Natural killer cell treated with Interleukin-12 subunit alpha and Interleukin-12 subunit beta and Interleukin-15 and Interleukin-18, amount 100 ng/mL, for 72 hours (primary cell): ENCODE measurements around the gene FBXL20. TPM values are rescaled to one million over a fixed set of nuclear protein-coding genes. Genes with fewer than 3 reads are reported as not detected.
"Not testable (repeated sequence)": the region's sequence is repeated elsewhere in the genome, so short reads cannot be mapped to it uniquely, and the experiment has no call there.

ENCODE experiments used
- ATAC-seq, 2 donors: fragments of 150-1000 bp; cut with Tn5 transposase in 1 of 2; sonication (Bioruptor Pico), chemical (Tn5 transposase) in 1 of 2; 2 replicates each; pipeline ENCODE4 v1.10.0; 2021
- DNase-seq: peaks from one replicate; pipeline ENCODE4 v3.0.0; 2022; ENCODE audit warnings: low spot score
- H3K27ac Mint-ChIP-seq, 2 donors: 1 replicate in 1 of 2; 2 replicates in 1 of 2; pipeline ENCODE4 v1.8.0; 2022; ENCODE audit warnings: mixed read lengths in 2 of 2, mild to moderate bottlenecking in 1 of 2, moderate library complexity in 1 of 2
- H3K27me3 Mint-ChIP-seq, 2 donors: 1 replicate in 1 of 2; 2 replicates in 1 of 2; pipeline ENCODE4 v1.8.0; 2022; ENCODE audit warnings: mixed read lengths in 2 of 2
- H3K36me3 Mint-ChIP-seq: one replicate; pipeline ENCODE4 v1.8.0; 2022; ENCODE audit warnings: mixed read lengths
- H3K4me1 Mint-ChIP-seq, 2 donors: 1 replicate in 1 of 2; 2 replicates in 1 of 2; pipeline ENCODE4 v1.8.0; 2022; ENCODE audit warnings: low read depth in 2 of 2, mixed read lengths in 2 of 2, mild to moderate bottlenecking in 1 of 2
- H3K4me3 Mint-ChIP-seq: one replicate; pipeline ENCODE4 v1.8.0; 2022; ENCODE audit warnings: mixed read lengths
- H3K9me3 Mint-ChIP-seq: 2 replicates; pipeline ENCODE4 v1.8.0; 2022; ENCODE audit warnings: mixed read lengths
- total RNA-seq, 2 donors: library from RNA; stranded (reverse); gene quantifications; one replicate each; pipeline ENCODE4 v1.2.3, GENCODE V29; 2022

The FBXL20 gene
- total RNA-seq, 2 donors from 2014 or later = 14.4 to 18.3 TPM

DNA sequence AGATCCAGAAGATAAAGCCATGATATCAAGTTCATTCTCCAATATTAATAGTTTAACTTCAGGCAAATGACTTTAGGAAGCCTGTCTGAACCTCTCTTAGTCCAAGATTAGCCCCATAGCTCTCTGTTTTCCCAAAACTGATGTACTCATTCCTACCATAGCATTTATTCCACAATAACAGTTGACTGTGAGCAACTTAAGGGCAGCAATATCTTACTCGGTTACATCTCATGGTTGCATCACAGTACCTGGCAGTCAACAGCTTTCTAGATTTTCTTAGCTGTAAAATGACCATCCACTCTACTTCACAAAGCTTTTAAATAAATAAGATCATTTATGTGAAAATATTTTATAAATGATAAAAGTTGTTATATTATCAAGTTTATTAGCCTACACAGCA, 117.5 kb downstream of the FBXL20 start:
- H3K27me3 Mint-ChIP-seq = no peaks in the 10 kb centered on the region
- ATAC-seq (no peak), DNase-seq (no peak)
- no peaks in the 10 kb centered on the region for H3K9me3 Mint-ChIP-seq
- H3K27ac Mint-ChIP-seq = no peak overlapping the region
- no peaks in the 10 kb centered on the region for H3K4me1 Mint-ChIP-seq
- no peaks in the 10 kb centered on the region for H3K36me3 Mint-ChIP-seq
- no peak overlapping the region for H3K4me3 Mint-ChIP-seq

DNA sequence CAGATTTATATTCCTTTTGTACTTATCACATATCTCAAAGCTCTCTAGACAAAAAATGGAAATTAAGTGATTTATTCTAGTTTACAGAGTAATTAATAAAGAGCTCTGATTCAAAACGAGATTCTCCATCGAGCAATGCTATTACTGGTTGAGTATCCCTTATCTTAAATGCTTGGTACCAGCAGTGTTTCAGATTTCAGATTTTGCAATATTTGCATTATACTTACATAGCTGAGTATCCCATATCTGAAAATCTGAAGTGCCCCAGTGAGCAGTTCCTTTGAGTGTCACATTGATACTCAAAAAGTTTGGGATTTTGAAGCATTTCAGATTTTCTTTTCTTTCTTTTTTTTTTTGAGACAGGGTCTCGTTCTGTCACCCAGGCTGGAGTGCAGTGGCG, 118.3 kb downstream of the FBXL20 start:
- Mint-ChIP-seq H3K4me1 (no peaks in the 10 kb centered on the region), H3K4me3 (no peak overlapping the region), H3K9me3 (no peaks in the 10 kb centered on the region), H3K27ac (no peak overlapping the region), H3K36me3 (no peaks in the 10 kb centered on the region), H3K27me3 (no peaks in the 10 kb centered on the region)
- DNase-seq = no peak
- no peak for ATAC-seq

DNA sequence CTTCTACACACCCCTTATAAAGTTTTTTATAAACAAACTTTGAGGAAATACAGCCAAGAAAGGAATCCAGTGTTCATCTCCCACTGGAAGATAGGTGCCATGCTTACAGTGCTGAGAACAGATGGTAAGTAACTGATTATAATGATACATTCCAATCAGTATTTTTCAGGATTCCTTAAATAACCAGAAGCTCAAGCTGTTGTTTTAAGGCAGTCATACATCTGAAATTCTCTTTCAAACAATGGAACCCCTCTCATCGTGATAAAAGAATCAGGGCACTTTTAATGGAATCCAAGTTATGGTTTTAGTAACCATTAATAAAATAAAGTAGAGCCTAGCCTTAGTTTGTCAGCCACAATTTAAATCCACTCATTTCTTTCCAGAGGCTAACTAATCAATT, 119.6 kb downstream of the FBXL20 start:
- Mint-ChIP-seq H3K27ac (no peak overlapping the region), H3K4me1 (no peaks in the 10 kb centered on the region), H3K36me3 (no peaks in the 10 kb centered on the region), H3K9me3 (no peaks in the 10 kb centered on the region), H3K4me3 (no peak overlapping the region), H3K27me3 (no peaks in the 10 kb centered on the region)
- DNase-seq = no peak
- no peak for ATAC-seq

DNA sequence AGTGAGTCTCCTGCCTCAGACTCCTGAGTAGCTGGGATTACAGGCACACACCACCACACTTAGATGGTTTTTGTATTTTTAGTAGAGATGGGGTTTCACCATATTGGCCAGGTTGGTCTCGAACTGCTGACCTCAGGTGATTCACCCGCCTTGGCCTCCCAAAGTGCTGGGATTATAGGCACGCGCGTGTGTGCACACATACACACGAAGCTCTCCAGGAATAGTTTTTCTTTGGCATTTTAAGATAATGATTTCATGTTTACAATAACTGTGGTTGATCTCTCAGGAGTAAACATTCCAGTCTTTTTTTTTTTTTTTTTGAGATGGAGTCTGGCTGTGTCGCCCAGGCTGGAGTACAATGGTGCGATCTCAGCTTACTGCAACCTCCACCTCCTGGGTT, 123.2 kb downstream of the FBXL20 start:
- not testable (repeated sequence) for H3K36me3 Mint-ChIP-seq, H3K4me3 Mint-ChIP-seq, H3K4me1 Mint-ChIP-seq, ATAC-seq, H3K27ac Mint-ChIP-seq, DNase-seq, H3K27me3 Mint-ChIP-seq, H3K9me3 Mint-ChIP-seq

DNA sequence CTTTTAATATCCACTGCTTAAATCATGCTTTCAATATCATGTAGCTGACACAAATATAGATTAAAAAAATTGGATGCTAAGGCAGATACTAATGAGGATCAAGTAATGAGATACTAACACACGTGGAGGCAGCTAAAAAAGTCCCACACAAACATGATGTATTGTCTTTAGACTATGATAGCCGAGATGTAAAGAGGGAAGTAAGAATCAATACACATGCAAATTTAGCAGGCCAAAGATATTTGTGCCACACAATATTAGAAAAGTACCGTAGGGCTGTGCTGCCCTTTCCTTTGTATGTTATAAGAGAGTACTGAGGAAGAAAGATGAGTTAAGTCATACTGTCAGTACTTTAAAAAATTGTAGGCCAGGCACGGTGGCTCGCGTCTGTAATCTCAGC, 124.3 kb downstream of the FBXL20 start:
- H3K27me3 Mint-ChIP-seq = no peaks in the 10 kb centered on the region
- no peaks in the 10 kb centered on the region for H3K4me1 Mint-ChIP-seq
- DNase-seq (no peak), ATAC-seq (no peak)
- no peaks in the 10 kb centered on the region for H3K9me3 Mint-ChIP-seq
- no peak overlapping the region for H3K4me3 Mint-ChIP-seq
- no peak overlapping the region for H3K27ac Mint-ChIP-seq
- H3K36me3 Mint-ChIP-seq = no peaks in the 10 kb centered on the region

DNA sequence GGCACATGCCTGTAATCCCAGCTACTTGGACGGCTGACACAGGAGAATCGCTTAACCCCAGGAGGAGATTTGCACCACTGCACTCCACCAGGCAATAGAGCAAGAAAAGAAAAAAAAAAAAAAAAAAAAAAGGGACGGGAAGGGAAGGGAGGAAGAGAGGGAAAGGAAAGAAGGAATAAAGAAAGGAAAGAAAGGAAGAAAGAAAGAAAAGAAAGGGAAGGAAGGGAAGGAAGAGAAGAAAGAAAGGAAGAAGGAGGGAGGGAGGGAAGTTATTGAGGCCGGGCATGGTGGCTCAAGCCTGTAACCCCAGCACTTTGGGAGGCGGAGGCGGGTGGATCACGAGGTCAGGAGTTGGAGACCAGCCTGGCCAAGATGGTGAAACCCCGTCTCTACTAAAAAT, 125.3 kb downstream of the FBXL20 start:
- Mint-ChIP-seq H3K4me3 (no peak overlapping the region), H3K27ac (no peak overlapping the region), H3K4me1 (no peaks in the 10 kb centered on the region), H3K9me3 (no peaks in the 10 kb centered on the region), H3K27me3 (no peaks in the 10 kb centered on the region), H3K36me3 (no peaks in the 10 kb centered on the region)
- no peak for ATAC-seq
- DNase-seq = no peak

DNA sequence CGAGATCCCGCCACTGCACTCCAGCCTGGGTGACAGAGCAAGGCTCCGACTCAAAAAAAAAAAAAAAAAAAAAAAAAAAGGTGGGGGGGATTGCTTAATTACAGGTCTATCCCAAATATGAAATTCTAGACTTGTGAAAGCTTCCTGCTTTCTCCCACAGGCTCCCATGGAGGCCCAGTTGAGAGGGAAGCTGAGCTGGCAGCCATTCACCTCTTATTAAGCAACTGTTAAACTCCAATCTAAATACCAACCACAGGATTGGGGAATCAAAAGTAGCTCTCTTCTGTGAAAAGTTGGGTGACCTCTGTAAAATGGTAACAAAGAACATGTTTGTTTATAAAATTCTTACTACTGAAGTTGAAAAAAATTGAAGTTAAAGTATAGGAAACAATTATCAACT, 129.9 kb downstream of the FBXL20 start:
- no peaks in the 10 kb centered on the region for H3K9me3 Mint-ChIP-seq
- H3K27ac Mint-ChIP-seq = no peak overlapping the region
- H3K4me3 Mint-ChIP-seq = no peak overlapping the region
- H3K36me3 Mint-ChIP-seq = no peaks in the 10 kb centered on the region
- H3K4me1 Mint-ChIP-seq = no peaks in the 10 kb centered on the region
- H3K27me3 Mint-ChIP-seq = no peaks in the 10 kb centered on the region
- no peak for DNase-seq
- no peak for ATAC-seq

DNA sequence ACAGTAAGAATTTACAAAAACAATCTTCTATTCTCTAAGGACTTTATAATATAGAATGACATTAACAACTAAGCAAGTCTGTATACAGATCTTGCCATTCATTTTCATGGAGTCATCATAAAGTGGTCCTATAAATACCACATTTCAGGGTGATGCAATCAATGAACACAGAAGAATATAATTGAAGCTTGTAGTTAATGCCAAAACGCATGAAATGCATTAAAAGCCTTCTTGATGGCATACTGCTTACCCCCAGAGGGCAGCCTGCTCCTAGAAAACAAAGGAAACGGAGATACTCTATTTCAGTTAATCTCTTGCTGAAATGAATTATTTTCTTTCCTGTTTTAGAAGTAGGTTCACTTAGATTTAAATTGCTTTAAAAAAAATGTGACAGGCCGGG, 130.5 kb downstream of the FBXL20 start:
- H3K27me3 Mint-ChIP-seq = no peaks in the 10 kb centered on the region
- no peaks in the 10 kb centered on the region for H3K9me3 Mint-ChIP-seq
- H3K4me1 Mint-ChIP-seq = no peaks in the 10 kb centered on the region
- DNase-seq (no peak), ATAC-seq (no peak)
- no peak overlapping the region for H3K4me3 Mint-ChIP-seq
- no peak overlapping the region for H3K27ac Mint-ChIP-seq
- no peaks in the 10 kb centered on the region for H3K36me3 Mint-ChIP-seq

DNA sequence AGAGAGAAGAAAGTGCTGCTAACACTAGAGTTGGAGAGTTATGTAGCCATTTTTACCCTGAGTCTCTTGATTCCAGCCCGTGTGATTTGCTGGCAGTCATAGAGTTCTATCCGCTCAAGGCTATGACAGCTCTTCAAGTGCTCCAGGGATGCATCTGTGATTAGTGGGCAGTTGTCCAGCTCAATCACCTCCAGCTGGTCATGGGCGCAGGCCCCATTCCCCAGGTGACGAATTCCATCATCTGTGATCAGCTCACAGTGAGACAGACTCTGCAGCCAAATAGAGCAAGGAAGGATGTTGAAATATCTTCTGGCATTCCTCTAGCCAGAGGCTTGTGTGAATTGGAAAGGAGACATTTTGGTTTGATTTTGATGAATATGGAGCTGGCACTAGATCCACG, 137.3 kb downstream of the FBXL20 start:
- H3K36me3 Mint-ChIP-seq = no peaks in the 10 kb centered on the region

DNA sequence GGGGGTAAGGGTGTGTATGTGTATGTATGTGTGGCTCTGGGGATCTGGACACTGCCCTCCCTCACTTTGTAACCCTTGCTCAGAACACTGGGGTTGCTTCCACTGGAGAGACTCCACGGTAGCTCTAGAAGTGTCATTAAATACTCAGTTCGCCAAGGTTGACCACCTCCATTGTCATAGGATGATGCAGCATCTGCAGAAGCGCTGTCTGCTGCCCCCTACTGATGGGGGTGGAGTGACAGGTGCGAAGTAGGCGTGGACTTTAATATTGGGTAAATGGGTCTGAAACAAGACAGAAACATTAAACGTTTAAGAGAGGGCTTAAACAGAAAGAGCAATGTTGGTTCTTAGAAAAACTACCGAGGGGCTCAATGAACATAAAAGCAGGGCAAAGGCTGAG, 140.1 kb downstream of the FBXL20 start:
- DNase-seq (no peak), ATAC-seq (no peak)
- peaks cover 6% of the 10 kb centered on the region for H3K36me3 Mint-ChIP-seq
- no peaks in the 10 kb centered on the region for H3K27me3 Mint-ChIP-seq
- no peaks in the 10 kb centered on the region for H3K9me3 Mint-ChIP-seq
- H3K27ac Mint-ChIP-seq = no peak overlapping the region
- no peaks in the 10 kb centered on the region for H3K4me1 Mint-ChIP-seq
- no peak overlapping the region for H3K4me3 Mint-ChIP-seq

More for the DNA sequence above, 137.3 kb downstream of the FBXL20 start:
- no peaks in the 10 kb centered on the region for H3K4me1 Mint-ChIP-seq
- no peaks in the 10 kb centered on the region for H3K9me3 Mint-ChIP-seq
- no peaks in the 10 kb centered on the region for H3K27me3 Mint-ChIP-seq
- ATAC-seq (no peak), DNase-seq (no peak)
- H3K4me3 Mint-ChIP-seq = no peak overlapping the region
- H3K27ac Mint-ChIP-seq = no peak overlapping the region

DNA sequence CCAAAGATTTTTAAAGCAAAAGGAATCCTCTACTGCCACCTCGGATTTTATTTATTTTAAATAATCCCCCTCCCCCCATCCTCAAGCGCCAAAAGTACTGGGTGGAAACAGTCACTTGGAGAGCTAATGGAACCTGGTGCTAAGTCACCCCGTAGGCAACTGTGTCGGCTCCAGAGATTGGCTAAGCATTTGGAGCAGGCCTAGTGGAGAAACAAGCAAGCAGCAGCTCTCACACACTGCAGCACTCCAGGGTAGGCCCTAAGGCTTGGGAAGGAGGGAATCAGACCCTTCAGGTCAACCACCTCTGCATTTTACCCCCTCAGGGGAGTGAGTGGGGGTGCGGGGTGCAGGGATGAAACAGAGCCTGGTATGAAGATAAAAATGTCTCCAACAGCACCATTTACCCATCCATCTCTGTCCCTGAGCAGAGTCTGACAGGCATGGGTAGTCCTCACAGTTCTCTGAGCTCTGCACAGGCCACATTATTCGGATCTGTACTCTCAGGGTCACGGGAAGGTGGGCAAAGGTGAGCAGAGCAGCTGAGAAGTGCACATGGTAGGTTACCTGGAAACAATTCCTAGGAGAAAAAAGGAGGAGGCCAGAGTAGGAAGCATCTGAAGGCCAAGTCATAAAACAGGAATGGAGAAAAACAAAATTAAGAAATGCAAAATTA, 148.5 kb downstream of the FBXL20 start:
- Mint-ChIP-seq H3K27me3 (no peaks in the 10 kb centered on the region), H3K36me3 (peaks cover 6% of the 10 kb centered on the region), H3K4me1 (no peaks in the 10 kb centered on the region), H3K4me3 (no peak overlapping the region), H3K27ac (no peak overlapping the region), H3K9me3 (no peaks in the 10 kb centered on the region)
- ATAC-seq (no peak), DNase-seq (no peak)

DNA sequence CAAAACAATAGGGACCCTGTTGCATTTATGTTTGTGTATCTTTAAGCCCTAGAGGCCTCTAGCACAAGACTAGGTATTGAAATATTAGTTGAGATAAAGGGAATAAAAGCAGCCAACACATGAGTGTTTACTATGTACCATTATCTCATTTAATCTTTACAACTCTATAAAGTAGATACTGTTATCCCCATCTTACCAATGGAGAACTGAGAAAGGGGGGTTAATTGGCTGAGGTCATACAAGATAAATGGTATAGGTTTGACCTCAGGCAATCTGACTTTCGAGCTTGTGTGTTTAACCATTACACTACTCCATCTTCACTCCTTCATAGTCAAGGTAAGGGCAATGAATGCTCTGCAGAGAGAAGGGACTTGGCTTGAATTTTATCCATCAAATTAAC, 149.4 kb downstream of the FBXL20 start:
- H3K27me3 Mint-ChIP-seq = no peaks in the 10 kb centered on the region
- H3K27ac Mint-ChIP-seq = no peak overlapping the region
- no peak overlapping the region for H3K4me3 Mint-ChIP-seq
- ATAC-seq = no peak
- no peaks in the 10 kb centered on the region for H3K4me1 Mint-ChIP-seq
- H3K9me3 Mint-ChIP-seq = no peaks in the 10 kb centered on the region
- DNase-seq = no peak
- no peaks in the 10 kb centered on the region for H3K36me3 Mint-ChIP-seq

DNA sequence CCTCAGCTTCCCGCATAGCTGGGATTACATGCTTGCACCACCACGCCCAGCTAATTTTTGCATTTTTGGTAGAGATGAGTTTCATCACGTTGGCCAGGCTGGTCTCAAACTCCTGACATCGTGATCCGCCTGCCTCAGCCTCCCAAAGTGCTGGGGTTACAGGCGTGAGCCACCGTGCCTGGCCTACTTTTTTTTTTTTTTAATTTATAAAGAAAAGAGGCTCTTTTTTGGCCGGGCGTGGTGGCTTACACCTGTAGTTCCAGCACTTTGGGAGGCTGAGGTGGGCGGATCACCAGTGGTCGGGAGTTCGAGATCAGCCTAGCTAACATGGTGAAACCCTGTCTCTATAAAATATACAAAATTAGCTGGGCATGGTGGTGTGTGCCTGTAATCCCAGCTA, 151.3 kb downstream of the FBXL20 start:
- not testable (repeated sequence) for H3K36me3 Mint-ChIP-seq, DNase-seq, H3K27me3 Mint-ChIP-seq, H3K4me3 Mint-ChIP-seq, H3K9me3 Mint-ChIP-seq, H3K27ac Mint-ChIP-seq, H3K4me1 Mint-ChIP-seq, ATAC-seq

DNA sequence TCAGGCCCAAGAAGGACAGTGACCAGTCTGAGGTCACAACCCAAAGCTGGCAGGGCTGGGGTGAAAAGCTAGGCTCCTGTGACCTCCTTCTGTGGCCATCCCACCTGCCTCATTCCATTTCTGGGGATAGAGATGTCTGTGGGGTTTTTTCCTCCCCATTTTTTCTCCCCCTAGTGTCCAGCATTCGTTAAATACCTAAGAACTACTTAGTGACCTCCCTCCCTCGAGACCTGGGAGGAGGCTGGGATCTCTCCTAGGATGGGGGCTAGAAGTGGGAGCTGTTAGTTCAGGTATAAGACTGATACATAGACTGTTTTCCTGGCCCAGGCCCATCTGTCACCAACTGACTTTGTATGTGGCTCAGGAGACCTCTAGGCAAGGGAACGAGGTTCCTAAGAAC, 155.2 kb downstream of the FBXL20 start:
- H3K27ac Mint-ChIP-seq = no peak overlapping the region
- no peak for ATAC-seq
- peaks cover 9 to 12% of the 10 kb centered on the region in 2 donors for H3K4me1 Mint-ChIP-seq
- no peak overlapping the region for H3K4me3 Mint-ChIP-seq
- no peaks in the 10 kb centered on the region for H3K27me3 Mint-ChIP-seq
- DNase-seq = no peak
- no peaks in the 10 kb centered on the region for H3K36me3 Mint-ChIP-seq
- no peaks in the 10 kb centered on the region for H3K9me3 Mint-ChIP-seq
